ENCODE measurements around the gene HS3ST3A1. TPM values are rescaled to one million over a fixed set of nuclear protein-coding genes. Genes with fewer than 3 reads are reported as not detected.

The HS3ST3A1 gene
- total and polyA plus RNA-seq, 2 of the 8 experiments (the other 6 are each of a cell fraction or from before 2014, with no cell fraction given): 5.4 to 5.7 TPM

GRCh38 chr17:13589658-13590057 is 12.1 kb downstream of the HS3ST3A1 start:
- H3K23me2 ChIP-seq (ENCODE audit: low read depth, low read length): no peaks in the 10 kb centered on the region
- H4K91ac ChIP-seq (replicated peaks; ENCODE audit: insufficient read length, low read length): no peak overlapping the region
- H3K9ac ChIP-seq (replicated peaks in 1 of 4; ENCODE audit: extremely low read depth in 1 of 4, low read depth in 3 of 4, low read length in 3 of 4): no peak overlapping the region
- H2AFZ ChIP-seq (ENCODE audit: low read length): no peak overlapping the region
- H3K4ac ChIP-seq (replicated peaks; ENCODE audit: insufficient read length, low read depth, low read length): no peak overlapping the region
- H2BK120ac ChIP-seq (replicated peaks; ENCODE audit: low read depth, low read length): no peak overlapping the region
- H3K9me3 ChIP-seq (ENCODE audit: insufficient read depth in 2 of 2, low read depth in 1 of 2, low read length in 1 of 2): no peaks in the 10 kb centered on the region
- no peak overlapping the region for H3K56ac ChIP-seq (replicated peaks; ENCODE audit: insufficient read length, low read depth, low read length)
- H4K5ac ChIP-seq (ENCODE audit: insufficient read length, low read depth, low read length): no peak overlapping the region
- no peak overlapping the region for H2BK15ac ChIP-seq (ENCODE audit: low read length)
- no peak overlapping the region for H2AK5ac ChIP-seq (ENCODE audit: low read depth, low read length)
- H3K27me3 ChIP-seq (replicated peaks in 1 of 4; ENCODE audit: control insufficient read depth in 3 of 4, extremely low read depth in 1 of 4, insufficient read depth in 3 of 4, low read length in 3 of 4): no peaks in the 10 kb centered on the region
- H3K4me2 ChIP-seq (ENCODE audit: insufficient read depth in 1 of 2, low read depth in 2 of 2, low read length in 2 of 2): no peak overlapping the region
- 94% methylated on average over 6 of the region's 6 CpGs; no CpG with 5 or more reads in 1 of the 2 experiments for WGBS, 2 experiments (ENCODE audit: extremely low coverage in 1 of 2, insufficient coverage in 1 of 2, insufficient read length in 1 of 2, insufficient replicate concordance in 2 of 2, low coverage in 1 of 2, low lambda C conversion rate in 2 of 2, missing lambda C conversion rate in 1 of 2)
- no peak overlapping the region for H3K23ac ChIP-seq (ENCODE audit: insufficient read length)
- H4K20me1 ChIP-seq (replicated peaks in 1 of 2; ENCODE audit: control insufficient read depth in 1 of 2, insufficient read depth in 2 of 2, low read length in 2 of 2): no peaks in the 10 kb centered on the region
- no peak overlapping the region for H3K27ac ChIP-seq (ENCODE audit: low read depth, low read length)
- H2BK20ac ChIP-seq (ENCODE audit: low read length): no peak overlapping the region
- no peak for DNase-seq (ENCODE audit: low read depth in 1 of 2, low spot score in 2 of 2)
- H2BK5ac ChIP-seq (ENCODE audit: low read depth, low read length): no peak overlapping the region
- no peak for FAIRE-seq
- no peak overlapping the region for H3K4me3 ChIP-seq (ENCODE audit: extremely low read depth in 1 of 4, insufficient read depth in 2 of 4, low read depth in 3 of 4, low read length in 4 of 4)
- H3K14ac ChIP-seq (ENCODE audit: insufficient read length): no peak overlapping the region
- no peaks in the 10 kb centered on the region for H3K4me1 ChIP-seq (replicated peaks in 1 of 4; ENCODE audit: control insufficient read depth in 3 of 4, insufficient read depth in 4 of 4, low read length in 3 of 4)
- H3K79me1 ChIP-seq (ENCODE audit: low read depth, low read length): no peaks in the 10 kb centered on the region; the same call in 1 of the 2 replicates
- ChIA-PET POLR2A (ENCODE audit: partially characterized antibody) (interaction anchor here (1.0 kb wide), 1 partner anchor 11 kb away, joined by 3 read pairs; no protein-coding TSS in a partner anchor), CTCF (ENCODE audit: partially characterized antibody) (interaction anchor here (0.6 kb wide), 1 partner anchor 408 kb away, joined by 3 read pairs; no protein-coding TSS in a partner anchor)
- no peaks in the 10 kb centered on the region for H3K36me3 ChIP-seq (ENCODE audit: control insufficient read depth in 2 of 4, insufficient read depth in 4 of 4, low read length in 3 of 4)
- no peak overlapping the region for H4K8ac ChIP-seq (ENCODE audit: extremely low read depth, insufficient read depth, low read length)
- TF ChIP-seq SRF (IDR thresholded peaks at IDR 0.05; ENCODE audit: low read depth, low read length): no peak
- 0 out of 2 replicates have a peak, but pooled peaks have one; percentile 25 for TF ChIP-seq YY1 (IDR thresholded peaks at IDR 0.05; ENCODE audit: low read depth, low read length)
- no peak overlapping the region for H3K18ac ChIP-seq (ENCODE audit: extremely low read depth, low read length)
- 0 out of 4 replicates have a peak, but pooled peaks cover 0 to 2% of the 10 kb centered on the region in 2 experiments for H3K79me2 ChIP-seq (ENCODE audit: control insufficient read depth in 1 of 2, insufficient read depth in 2 of 2, low read length in 2 of 2)
- H2BK12ac ChIP-seq (ENCODE audit: low read depth, low read length): no peak overlapping the region
